OCI-LY7 (cell line): ENCODE results near the gene WDR26. TPM values are rescaled to one million over a fixed set of nuclear protein-coding genes. Genes with fewer than 3 reads are reported as not detected.

Experiments used
- BruUV-seq: library from RNA; stranded (reverse); fragments of 400-500 nt; replicated peaks from 2 replicates; lab custom pipeline; 2021; lab: Mats Ljungman, UMichigan
- CTCF ChIA-PET: fragments of 300-600 bp; sonication (Branson Sonifier 250); formaldehyde crosslinking; loops from one replicate; lab custom pipeline; 2022; ENCODE audit warnings: antibody characterized with exemption; ENCODE audit not compliant: unreplicated experiment; lab: Charles Lee
- POLR2A ChIA-PET: fragments of 300-600 bp; sonication (Branson Sonifier 250); formaldehyde crosslinking; loops from one replicate; lab custom pipeline; 2022; ENCODE audit warnings: antibody characterized with exemption; lab: Charles Lee
- DNase-seq: peaks from one replicate; pipeline ENCODE4 v3.0.0-alpha.2; 2015; ENCODE audit warnings: low spot score
- H2AFZ ChIP-seq: fragments of 200-600 bp; sonication (generic), shearing (Covaris generic); 2 replicates; pipeline ENCODE4 v1.6.1; 2014; ENCODE audit warnings: mild to moderate bottlenecking, antibody characterized with exemption, low read length, moderate library complexity
- H3K27ac ChIP-seq: fragments of 200-600 bp; sonication (generic); 2 replicates; pipeline ENCODE4 v1.5.1; 2014; ENCODE audit warnings: mixed run types, low read depth, mild to moderate bottlenecking, moderate library complexity, low read length, inconsistent platforms; ENCODE audit not compliant: poor library complexity, severe bottlenecking
- H3K36me3 ChIP-seq: fragments of 200-600 bp; sonication (generic); 2 replicates; pipeline ENCODE4 v1.6.1; 2014; ENCODE audit warnings: mild to moderate bottlenecking, antibody characterized with exemption, low read length, moderate library complexity, mixed read lengths; ENCODE audit not compliant: insufficient read depth
- H3K4me1 ChIP-seq: fragments of 200-600 bp; sonication (generic); 2 replicates; pipeline ENCODE4 v1.5.1; 2014; ENCODE audit warnings: mild to moderate bottlenecking, low read length; ENCODE audit not compliant: insufficient read depth, poor library complexity, severe bottlenecking
- H3K4me2 ChIP-seq: fragments of 200-600 bp; sonication (generic); 2 replicates; pipeline ENCODE4 v1.6.1; 2014; ENCODE audit warnings: mild to moderate bottlenecking, low read length
- H3K4me3 ChIP-seq: fragments of 200-600 bp; sonication (generic); 2 replicates; pipeline ENCODE4 v1.5.1; 2014; ENCODE audit warnings: mild to moderate bottlenecking, low read depth, low read length; ENCODE audit not compliant: poor library complexity, severe bottlenecking
- H3K79me2 ChIP-seq: fragments of 200-600 bp; sonication (generic); 2 replicates; pipeline ENCODE4 v1.6.1; 2016; ENCODE audit warnings: low read depth, mild to moderate bottlenecking, low read length, moderate library complexity, mixed read lengths; ENCODE audit not compliant: insufficient read depth
- H3K9me2 ChIP-seq: fragments of 200-600 bp; sonication (generic); 2 replicates; pipeline ENCODE4 v1.6.1; 2016; ENCODE audit warnings: mild to moderate bottlenecking, low read length, mixed read lengths; ENCODE audit not compliant: insufficient read depth
- H3K9me3 ChIP-seq: fragments of 200-600 bp; sonication (generic); 2 replicates; pipeline ENCODE4 v1.6.1; 2014; ENCODE audit warnings: mild to moderate bottlenecking, mixed run types, low read length, mixed read lengths
- H4K20me1 ChIP-seq: fragments of 200-600 bp; sonication (generic); 2 replicates; pipeline ENCODE4 v1.6.1; 2014; ENCODE audit warnings: mild to moderate bottlenecking, antibody characterized with exemption, low read length, moderate library complexity, mixed read lengths; ENCODE audit not compliant: insufficient read depth
- EZH2phosphoT487 ChIP-seq: fragments of 200-600 bp; sonication (generic); IDR thresholded peaks from 2 replicates; pipeline ENCODE4 v1.6.1; 2018; ENCODE audit warnings: low read depth, borderline replicate concordance, mild to moderate bottlenecking, mixed run types, antibody characterized with exemption, low read length, moderate library complexity, mixed read lengths
- intact Hi-C: fragments of 100-400 bp; cut with micrococcal nuclease; formaldehyde crosslinking; loops from one replicate; pipeline ENCODE4 v1.10.0; 2022; ENCODE audit not compliant: unreplicated experiment
- total RNA-seq, 2 experiments: library from RNA; depleted of rRNA in 1 of 2; stranded (reverse); fragments of >200 nt in 1 of 2; shearing (Covaris generic) in 1 of 2; gene quantifications; 2 replicates each; pipeline ENCODE4 v1.2.3, GENCODE V29; 2014 to 2022
- TF ChIP-seq, protein P1 (sequence below): fragments of 200-600 bp; sonication (generic); conservative IDR thresholded peaks from 2 replicates; pipeline ENCODE4 v1.5.1; 2014; ENCODE audit warnings: mild to moderate bottlenecking, antibody characterized with exemption, low read length, moderate library complexity, mixed read lengths

Gene WDR26
- total RNA-seq, 2 experiments from 2014 or later, result 32.0 to 77.5 TPM

DNA sequence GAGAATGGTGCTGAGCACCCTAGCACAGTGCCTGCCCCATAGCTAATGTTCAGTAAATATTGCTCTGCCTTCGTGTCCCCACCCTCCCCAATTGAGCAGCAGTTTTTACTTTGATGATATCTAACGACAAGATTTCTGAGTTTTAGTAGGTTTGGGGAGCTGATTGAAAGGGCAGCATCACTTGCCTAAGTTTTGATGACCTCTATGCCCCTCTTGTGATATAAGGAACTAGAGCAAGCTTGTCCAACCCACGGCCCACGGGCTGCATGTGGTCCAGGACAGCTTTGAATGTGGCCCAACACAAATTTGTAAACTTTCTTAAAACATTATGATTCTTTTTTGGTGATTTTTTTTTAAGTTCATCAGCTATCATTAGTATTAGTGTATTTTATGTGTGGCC is 76.4 kb downstream of the WDR26 start:
- CTCF ChIA-PET, result no interaction called here
- Histone ChIP-seq H3K4me2 (peak overlapping the region; percentile 91), H3K4me1 (peaks cover 11% of the 10 kb centered on the region), H3K4me3 (peak overlapping the region; percentile 77), H3K36me3 (peaks cover 7% of the 10 kb centered on the region; the same call in 1 of the 2 replicates), H2AFZ (no peak overlapping the region), H3K27ac (no peak overlapping the region), H3K9me2 (no peaks in the 10 kb centered on the region), H4K20me1 (0 out of 2 replicates have a peak, but pooled peaks cover 7% of the 10 kb centered on the region), H3K9me3 (no peaks in the 10 kb centered on the region), H3K79me2 (peaks cover 31% of the 10 kb centered on the region; the same call in 1 of the 2 replicates)
- no peak for DNase-seq
- no TSS peak for BruUV-seq
- TF ChIP-seq EZH2phosphoT487, result no peak
- TF ChIP-seq, protein P1, sequence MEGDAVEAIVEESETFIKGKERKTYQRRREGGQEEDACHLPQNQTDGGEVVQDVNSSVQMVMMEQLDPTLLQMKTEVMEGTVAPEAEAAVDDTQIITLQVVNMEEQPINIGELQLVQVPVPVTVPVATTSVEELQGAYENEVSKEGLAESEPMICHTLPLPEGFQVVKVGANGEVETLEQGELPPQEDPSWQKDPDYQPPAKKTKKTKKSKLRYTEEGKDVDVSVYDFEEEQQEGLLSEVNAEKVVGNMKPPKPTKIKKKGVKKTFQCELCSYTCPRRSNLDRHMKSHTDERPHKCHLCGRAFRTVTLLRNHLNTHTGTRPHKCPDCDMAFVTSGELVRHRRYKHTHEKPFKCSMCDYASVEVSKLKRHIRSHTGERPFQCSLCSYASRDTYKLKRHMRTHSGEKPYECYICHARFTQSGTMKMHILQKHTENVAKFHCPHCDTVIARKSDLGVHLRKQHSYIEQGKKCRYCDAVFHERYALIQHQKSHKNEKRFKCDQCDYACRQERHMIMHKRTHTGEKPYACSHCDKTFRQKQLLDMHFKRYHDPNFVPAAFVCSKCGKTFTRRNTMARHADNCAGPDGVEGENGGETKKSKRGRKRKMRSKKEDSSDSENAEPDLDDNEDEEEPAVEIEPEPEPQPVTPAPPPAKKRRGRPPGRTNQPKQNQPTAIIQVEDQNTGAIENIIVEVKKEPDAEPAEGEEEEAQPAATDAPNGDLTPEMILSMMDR, result no peak
- intact Hi-C loops, result loop anchor here (5.0 kb wide), 1 partner anchor 74 kb away; the partner anchor contains the start of gene WDR26
- POLR2A ChIA-PET, result interaction anchor here (0.6 to 3.8 kb wide), 14 partner anchors 8 to 144 kb away, joined by 3 to 13 read pairs (median 4); no protein-coding TSS in a partner anchor

DNA sequence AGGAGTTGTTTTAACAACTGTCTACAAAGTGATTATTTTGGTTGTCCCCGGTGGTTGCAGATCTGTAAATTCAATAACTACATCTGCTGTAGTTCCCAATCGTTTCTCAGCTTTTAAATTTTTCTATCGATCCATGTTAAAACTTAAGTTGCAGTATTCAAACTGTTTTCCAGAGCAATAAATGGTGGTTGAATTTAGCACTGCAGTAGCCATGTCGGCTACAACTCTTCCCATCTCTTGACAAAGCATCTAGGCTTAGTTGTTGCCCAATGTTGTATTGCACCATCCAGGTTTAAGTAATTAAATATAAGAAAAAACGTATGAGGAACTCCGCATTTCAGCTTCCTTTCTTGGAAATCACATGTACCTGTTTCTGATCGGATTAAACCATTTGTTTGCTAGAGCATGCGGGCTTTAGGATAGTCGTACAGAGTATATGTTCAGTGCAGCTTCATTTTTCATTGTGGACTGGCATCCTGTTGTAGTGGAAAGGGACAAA is 76.9 kb downstream of the WDR26 start:
- peaks cover 30% of the 10 kb centered on the region; the same call in 1 of the 2 replicates for H3K79me2 ChIP-seq
- H3K36me3 ChIP-seq, result peaks cover 7% of the 10 kb centered on the region; the same call in 1 of the 2 replicates
- H3K9me2 ChIP-seq, result no peaks in the 10 kb centered on the region
- no TSS peak for BruUV-seq
- H3K9me3 ChIP-seq, result no peaks in the 10 kb centered on the region
- ChIA-PET POLR2A (interaction anchor here (0.6 to 3.8 kb wide), 13 partner anchors 8 to 145 kb away, joined by 3 to 13 read pairs (median 4); no protein-coding TSS in a partner anchor), CTCF (interaction anchor here (0.5 kb wide), 1 partner anchor 115 kb away, joined by 3 read pairs; no protein-coding TSS in a partner anchor)
- H3K4me3 ChIP-seq, result peak overlapping the region; percentile 77
- H3K27ac ChIP-seq, result no peak overlapping the region
- peak overlapping the region; percentile 55; the same call in 1 of the 2 replicates for H2AFZ ChIP-seq
- H3K4me2 ChIP-seq, result peak overlapping the region; percentile 91
- H3K4me1 ChIP-seq, result peaks cover 11% of the 10 kb centered on the region
- DNase-seq, result peak; percentile 18
- H4K20me1 ChIP-seq, result 0 out of 2 replicates have a peak, but pooled peaks cover 7% of the 10 kb centered on the region
- intact Hi-C loops, result loop anchor here (5.0 kb wide), 1 partner anchor 75 kb away; the partner anchor contains the start of gene WDR26
- TF ChIP-seq, protein P1, result 0 out of 2 replicates have a peak, but pooled peaks have one; percentile 8
- TF ChIP-seq EZH2phosphoT487, result no peak
